HG03460 (cell line): ENCODE data around the gene PLCB1.
"Not testable (repeated sequence)": the region's sequence is repeated elsewhere in the genome, so short reads cannot be mapped to it uniquely, and the experiment has no call there.

Source experiments
- ATAC-seq: cut with Tn5 transposase; IDR thresholded peaks from one replicate; pipeline ENCODE4 v1.9.1; 2021; ENCODE audit not compliant: unreplicated experiment

PLCB1 gene

DNA sequence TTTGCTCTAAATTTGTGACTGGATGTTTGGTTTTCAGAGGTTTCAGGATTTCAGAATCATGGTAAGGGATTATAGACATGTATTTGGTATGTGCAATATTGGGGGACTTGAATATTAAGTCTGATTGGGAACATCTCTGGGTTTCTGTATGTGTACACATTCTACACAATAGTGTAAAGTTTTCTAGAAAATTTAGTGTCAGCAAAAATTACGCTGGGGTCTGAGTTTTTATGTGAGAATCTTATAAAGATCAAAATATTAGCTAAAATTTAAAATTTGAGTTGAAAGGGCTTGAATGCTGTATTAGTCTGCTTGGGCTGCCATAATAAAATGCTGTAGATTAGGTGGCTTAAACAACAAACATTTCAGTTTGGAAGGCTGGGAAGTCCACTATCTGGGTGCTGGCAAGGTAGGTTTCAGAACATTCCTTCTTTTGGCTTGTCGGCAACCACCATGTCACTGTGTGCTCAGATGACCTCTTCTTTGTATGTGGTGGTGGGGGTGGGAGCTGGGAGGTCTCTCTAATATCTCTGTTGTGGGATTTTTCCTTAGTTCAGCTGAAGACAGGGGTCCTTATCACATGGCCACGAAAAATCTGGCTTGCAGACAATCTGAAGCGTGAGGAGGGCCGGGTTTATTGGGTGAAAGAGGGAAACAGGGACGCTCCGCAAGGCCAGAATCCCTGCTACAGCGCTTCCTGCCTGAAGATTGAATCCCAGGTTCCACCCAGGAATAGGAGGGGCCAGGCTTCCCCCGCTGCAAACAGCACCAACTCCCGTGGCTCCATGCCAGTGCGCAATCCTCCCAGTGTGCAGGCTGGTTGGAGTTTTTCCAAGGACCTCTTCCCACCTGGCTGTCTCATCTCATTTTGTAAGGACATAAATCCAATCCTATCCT, 299.7 kb downstream of the PLCB1 start:
- no peak for ATAC-seq

DNA sequence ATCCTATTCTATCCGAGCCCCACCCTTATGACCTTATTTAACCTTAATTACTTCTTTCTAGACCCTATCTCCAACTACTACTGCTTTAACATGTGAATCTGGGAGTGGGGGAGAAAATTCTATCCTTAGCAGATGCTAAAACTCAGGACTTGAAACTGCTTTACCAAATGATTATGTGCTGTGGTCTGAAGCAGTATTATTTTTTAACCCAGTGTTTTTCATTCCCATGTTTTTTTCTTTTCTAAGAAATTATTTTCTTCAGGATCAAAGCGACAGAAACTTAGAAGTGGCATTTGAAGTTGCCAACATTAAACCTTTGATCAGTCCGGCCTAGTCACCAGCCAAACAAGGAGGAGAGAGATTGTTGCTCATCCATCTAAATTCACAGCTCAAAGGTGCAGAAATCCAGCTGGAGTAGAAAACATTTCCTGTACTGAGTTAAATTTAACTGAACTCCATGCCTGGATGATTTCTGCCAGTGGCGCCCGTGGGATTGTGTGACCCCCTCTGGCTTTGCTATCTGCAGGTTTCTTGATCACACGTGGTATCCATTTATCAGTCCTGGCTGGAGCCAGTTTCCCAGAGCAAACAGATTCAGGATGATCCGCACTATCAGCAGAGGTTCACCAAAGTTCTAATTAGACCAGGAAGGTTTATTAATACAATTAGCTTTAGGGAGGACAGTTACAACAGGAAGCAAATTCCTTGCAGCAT, 300.5 kb downstream of the PLCB1 start:
- ATAC-seq, result no peak

- ATAC-seq, result no peak
Measured at GRCh38 chr20:8433291-8433690, 301.2 kb downstream of the PLCB1 start.

DNA sequence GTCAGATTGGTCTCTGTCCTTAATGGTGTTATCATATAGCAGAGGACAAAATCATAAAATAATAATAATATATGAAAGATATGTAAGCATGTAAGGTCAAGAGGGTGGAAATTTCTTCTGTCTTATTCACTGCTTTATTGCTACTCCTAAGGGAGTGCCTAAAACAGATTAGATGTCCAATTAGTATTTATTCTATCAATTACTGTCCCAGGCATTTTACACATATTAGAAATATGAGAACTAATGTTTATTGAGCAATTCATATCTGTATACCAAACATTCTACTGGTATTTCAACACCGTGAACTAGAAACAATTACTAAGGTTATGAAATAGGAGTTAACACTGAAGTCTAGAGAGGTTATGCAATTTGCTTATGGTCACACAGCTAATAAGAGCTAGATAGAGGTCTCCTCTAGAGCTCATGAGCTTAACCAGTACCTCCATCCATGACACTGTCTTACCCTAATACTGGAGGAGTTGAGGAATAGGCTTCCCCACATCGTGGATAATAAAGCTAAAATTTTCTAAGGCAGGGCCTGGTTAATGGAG, 302.3 kb downstream of the PLCB1 start:
- no peak for ATAC-seq

- ATAC-seq, result no peak
Measured at GRCh38 chr20:8435285-8436035, 303.4 kb downstream of the PLCB1 start.

DNA sequence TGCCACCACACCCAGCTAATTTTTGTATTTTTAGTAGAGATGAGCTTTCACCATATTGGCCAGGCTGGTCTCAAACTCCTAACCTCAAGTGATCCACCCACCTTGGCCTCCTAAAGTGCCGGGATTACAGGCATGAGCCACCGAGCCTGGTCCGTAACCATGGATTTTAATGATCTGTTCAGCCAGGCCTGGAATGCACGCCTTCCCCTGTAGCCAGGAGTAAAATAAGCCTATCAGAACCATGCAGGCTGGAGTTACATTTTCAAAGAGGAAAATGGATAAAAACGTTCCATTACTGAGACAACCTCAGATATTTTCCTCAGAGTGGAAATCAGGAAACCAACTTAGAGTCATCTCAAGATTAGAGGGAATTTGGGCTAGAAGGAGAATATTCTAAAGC, 304.9 kb downstream of the PLCB1 start:
- ATAC-seq, result not testable (repeated sequence)

DNA sequence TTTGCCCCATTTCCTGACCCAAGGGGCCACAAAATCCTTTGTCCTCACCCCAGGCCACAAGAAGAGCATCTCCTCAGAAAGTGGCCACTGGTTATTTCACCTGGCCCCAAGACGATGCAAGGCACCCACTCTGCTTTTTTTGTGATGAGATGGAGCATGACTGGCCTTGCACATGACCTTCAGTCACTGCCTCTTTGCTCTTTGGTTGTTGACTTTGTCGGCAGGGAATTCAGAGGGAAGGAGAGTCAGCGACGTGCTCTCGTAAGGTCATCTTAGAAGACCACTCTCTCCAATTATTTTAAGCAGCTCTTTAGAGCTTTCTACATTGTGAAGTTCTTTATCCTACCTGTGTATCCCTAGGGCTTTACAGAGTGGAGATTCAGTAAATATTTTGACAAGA, 306.7 kb downstream of the PLCB1 start:
- no peak for ATAC-seq

DNA sequence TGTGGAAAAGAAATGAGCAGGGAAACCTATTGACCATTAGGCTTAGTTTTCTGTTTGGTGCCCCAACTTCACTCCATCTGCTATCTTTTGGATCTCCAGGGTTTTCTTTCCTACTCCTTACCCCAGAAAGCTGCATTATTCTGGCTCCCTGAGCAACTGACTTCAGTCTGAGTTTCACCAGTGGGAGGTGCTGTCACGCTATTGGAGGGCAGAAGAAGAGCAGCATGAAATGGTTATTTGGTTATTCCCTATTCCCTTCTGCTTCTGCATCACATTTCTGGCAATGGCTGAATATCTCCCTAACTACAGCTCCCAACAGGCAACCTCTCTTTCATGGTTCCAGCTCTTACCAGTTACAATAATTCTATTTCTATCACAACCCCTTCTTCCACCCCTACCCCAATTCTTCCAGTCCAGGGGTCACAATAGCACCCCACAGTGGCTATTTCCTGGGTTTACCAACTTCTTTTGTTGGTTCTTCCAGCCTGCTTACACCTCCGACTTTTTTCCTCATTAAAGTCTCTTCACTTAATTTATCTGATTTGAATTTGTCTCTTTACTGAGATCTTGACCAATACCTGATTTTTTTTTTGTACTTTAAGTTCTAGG, 311.5 kb downstream of the PLCB1 start:
- no peak for ATAC-seq

DNA sequence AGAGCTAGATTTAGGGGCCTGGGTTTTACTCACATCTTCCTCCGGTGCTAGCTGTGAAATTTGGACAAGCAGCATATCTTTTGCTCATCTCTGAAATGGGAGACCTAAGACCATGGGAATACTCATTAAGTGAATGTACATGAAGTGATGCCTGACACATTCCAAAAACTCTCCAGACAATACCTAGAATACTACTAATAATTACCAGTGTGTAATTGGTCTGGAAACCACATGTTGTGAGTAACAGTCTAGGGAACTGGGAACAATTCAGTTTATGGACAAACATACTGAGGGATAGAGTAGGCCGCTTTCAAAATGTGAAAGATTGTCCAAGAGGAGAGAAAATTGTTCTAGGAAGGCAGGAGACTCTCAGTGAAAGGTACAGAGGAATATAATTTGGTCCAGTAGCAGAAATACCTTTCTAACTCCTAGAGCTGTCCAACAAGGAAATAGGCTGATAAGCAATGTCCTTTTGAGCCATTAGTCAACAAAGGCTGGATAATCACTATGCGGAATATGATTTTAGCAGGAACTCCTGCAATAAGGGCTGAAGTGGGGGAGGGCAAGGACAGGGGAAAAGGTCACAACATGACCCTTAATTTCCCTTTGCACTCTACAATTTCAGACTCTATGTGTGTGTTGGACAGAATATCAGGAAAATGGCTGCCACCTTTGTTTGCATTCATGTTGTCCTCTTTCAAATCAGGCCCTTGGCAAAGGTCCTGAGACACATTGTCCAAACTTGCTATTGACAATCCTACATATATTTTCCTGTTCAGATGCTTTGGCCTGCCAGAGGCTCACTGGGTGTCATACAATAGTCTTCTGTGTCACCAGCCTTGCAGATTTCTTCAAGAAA, 315.4 kb downstream of the PLCB1 start:
- no peak for ATAC-seq

GRCh38 chr20:8449123-8449522, 317.1 kb downstream of the PLCB1 start:
- ATAC-seq, result no peak

GRCh38 chr20:8454137-8454712, 322.2 kb downstream of the PLCB1 start:
- ATAC-seq, result no peak

DNA sequence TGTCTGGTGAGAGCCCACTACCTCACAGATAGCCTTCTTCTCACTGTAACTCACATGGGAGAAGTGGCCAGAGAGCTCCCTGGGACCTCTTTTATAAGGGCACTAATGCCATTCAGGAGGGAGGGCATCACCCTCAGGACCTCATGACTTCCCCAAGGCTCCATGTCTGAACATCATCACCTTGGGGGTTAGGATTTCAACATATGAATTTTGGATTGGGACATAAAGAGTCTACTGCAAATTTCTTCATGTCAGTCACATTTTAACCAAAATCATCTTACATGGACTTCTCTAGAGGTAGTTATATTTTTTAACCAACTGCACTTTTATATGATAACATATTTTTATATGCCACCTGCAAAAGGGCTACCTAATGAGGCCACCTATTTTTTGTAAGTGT, 324.7 kb downstream of the PLCB1 start:
- ATAC-seq, result no peak

- ATAC-seq, result no peak
Measured at GRCh38 chr20:8457978-8458377, 325.9 kb downstream of the PLCB1 start.

DNA sequence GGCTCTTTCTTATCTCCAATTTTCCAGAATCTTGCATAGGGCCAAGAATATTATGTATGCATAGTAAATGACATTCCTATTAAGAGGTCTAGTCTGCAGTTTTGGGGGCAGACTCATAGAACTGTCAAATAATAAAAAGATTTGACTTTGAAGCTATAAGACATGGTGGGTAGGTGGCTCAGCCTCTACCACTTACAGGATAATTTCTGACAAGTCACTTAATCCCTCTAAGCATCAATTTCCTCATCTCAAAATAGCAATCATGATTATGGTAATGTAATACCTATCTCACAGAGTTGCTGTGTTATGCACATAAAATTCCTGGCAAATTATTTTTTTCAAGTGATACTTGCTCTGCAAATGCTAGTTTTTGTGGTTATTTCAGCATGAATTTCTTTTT, 329.1 kb downstream of the PLCB1 start:
- no peak for ATAC-seq

DNA sequence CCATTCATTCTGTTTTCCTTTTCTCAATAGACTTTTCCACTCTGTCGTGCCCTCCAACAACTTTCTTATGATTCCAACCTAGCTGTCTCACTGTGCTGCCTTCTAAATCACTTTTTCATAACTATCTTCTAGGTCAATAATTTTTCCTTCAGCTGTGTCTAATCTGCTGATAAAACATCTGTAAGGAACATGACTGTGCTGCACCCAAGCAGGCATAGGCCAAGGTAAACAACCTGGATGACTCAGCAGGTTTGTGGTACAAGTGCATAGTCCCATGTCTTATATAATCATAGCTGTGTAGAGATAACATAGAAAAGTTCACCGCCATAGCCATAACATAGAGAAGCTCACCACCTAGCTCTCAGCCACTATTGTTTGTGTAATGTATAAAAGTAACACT, 332.3 kb downstream of the PLCB1 start:
- no peak for ATAC-seq

DNA sequence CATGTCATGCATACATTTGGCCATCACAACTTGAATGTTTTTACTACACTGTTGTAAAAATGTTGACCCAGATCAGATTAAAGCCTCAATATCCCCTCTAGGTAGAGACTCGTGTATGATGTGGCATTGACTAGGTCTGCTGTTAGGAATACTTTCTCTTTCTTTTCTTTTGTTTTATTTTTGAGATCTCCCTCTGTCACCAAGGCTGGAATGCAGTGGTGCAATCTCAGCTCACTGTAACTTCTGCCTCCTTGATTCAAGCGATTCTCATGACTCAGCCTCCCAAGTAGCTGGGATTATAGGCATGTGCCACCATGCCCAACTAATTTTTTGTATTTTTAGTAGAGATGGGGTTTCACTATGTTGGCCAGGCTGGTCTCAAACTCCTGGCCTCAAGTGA, 334.7 kb downstream of the PLCB1 start:
- ATAC-seq, result not testable (repeated sequence)

GRCh38 chr20:8470156-8470555, 338.1 kb downstream of the PLCB1 start:
- no peak for ATAC-seq

GRCh38 chr20:8471465-8471864, 339.4 kb downstream of the PLCB1 start:
- ATAC-seq, result no peak

DNA sequence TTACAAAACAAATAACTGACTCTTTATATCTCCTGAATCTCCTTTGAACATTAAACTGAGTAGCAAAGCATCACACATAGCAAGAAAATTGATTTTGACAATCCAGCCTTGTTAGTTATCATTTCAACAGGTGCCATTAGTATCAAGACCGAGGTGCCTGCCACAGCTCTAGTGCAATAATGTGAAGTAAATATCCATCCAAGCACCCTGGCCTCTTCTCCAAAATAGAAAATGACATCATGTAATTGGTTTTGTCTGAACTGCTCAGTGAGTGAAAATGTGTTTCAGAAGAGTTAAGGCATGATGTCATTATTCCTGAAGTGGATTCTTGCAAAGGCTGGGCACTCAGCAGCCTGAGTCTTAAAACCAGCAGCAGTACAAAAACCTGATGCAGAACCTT, 341.4 kb downstream of the PLCB1 start:
- no peak for ATAC-seq
